Measurements from ENCODE around the gene NMNAT2.

DNA sequence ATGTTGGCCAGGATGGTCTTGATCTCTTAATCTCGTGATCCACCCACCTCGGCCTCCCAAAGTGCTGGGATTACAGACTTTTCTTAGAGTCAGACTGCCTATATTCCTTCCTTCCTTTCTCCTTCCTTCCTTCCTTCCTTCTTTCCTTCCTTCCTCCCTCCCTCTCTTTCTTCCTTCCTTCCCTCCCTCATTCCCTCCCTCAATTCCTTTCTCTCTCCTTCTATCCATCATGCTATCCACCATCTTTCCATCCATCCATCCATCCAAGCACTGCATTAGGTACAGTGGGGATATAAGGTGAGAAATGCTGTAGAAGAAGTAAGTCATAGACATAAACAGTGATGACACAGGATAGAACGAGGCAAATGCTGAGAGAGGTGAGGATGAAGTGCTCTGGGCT is 218.9 kb downstream of the NMNAT2 start:
- TF ChIP-seq, protein P1, sequence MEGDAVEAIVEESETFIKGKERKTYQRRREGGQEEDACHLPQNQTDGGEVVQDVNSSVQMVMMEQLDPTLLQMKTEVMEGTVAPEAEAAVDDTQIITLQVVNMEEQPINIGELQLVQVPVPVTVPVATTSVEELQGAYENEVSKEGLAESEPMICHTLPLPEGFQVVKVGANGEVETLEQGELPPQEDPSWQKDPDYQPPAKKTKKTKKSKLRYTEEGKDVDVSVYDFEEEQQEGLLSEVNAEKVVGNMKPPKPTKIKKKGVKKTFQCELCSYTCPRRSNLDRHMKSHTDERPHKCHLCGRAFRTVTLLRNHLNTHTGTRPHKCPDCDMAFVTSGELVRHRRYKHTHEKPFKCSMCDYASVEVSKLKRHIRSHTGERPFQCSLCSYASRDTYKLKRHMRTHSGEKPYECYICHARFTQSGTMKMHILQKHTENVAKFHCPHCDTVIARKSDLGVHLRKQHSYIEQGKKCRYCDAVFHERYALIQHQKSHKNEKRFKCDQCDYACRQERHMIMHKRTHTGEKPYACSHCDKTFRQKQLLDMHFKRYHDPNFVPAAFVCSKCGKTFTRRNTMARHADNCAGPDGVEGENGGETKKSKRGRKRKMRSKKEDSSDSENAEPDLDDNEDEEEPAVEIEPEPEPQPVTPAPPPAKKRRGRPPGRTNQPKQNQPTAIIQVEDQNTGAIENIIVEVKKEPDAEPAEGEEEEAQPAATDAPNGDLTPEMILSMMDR (conservative IDR thresholded peaks at IDR 0.05; ENCODE audit: low read length): no peak
- no peak for TF ChIP-seq EZH2phosphoT487 (IDR thresholded peaks at IDR 0.05; ENCODE audit: borderline replicate concordance, low read depth, low read length)

All from OCI-LY7 (cell line).